Tibial nerve (tissue), 3 donors: ENCODE results near the gene GCA.

Experiments used
- CTCF ChIP-seq, 5 experiments: fragments of 200-600 bp in 3 of 5; fragments of 450-650 bp in 2 of 5; sonication (generic) in 3 of 5; IDR thresholded peaks; one replicate each; pipeline ENCODE4 v1.5.1; 2016 to 2019; ENCODE audit warnings: antibody characterized with exemption in 5 of 5, mild to moderate bottlenecking in 3 of 5, moderate library complexity in 2 of 5
- POLR2A ChIP-seq, 2 donors: fragments of 450-650 bp; IDR thresholded peaks; one replicate each; pipeline ENCODE4 v1.6.1; 2017; ENCODE audit warnings: antibody characterized with exemption in 2 of 2, mild to moderate bottlenecking in 2 of 2, moderate library complexity in 2 of 2

DNA sequence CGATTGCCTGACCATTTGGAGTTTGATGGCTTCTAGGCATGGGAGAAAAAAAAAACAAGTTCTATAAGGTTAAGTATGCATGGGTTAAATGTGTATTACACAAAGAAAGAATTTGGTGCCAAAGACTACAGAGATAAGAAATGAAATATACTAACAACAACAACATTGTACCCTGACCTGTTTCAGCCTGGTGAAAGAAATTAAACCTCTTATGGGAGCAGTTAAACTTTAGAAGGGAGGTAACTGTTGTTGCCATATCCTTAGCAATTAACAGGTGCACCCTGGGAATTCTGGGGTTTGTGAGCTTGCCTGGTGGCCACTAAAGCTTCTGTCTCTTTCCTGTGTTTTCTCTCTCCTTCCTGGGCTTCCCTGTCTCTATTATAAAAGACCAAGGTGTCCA is 19.0 kb upstream of the GCA start:
- no peak for TF ChIP-seq CTCF (IDR thresholded peaks at IDR 0.05)
- TF ChIP-seq POLR2A (IDR thresholded peaks at IDR 0.05) = no peak
